Measurements from ENCODE around the gene TES. TPM values are rescaled to one million over a fixed set of nuclear protein-coding genes. Genes with fewer than 3 reads are reported as not detected.

Gene TES
- total and polyA plus RNA-seq, 2 of the 13 experiments (the other 11 are each of a cell fraction or from before 2014, with no cell fraction given): 21.6 to 23.0 TPM

DNA sequence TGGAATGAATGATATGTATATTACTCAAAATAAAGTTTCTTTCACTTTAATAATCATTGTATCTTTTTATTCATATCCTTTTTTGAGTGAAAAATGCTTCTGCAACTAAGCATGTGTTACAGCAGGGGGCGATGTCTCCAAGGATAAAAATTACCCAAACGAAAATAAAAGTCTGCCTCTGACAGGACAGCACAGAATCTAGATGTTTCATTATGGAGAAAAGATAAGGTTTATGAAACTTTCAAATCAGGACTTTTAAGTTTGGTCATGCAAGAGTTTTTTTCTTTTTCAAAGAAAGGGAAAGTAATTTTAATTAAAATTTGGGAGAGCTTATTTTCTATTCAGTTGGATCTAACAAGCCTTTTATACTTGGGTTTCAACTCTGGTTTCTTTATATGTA, 48.4 kb downstream of the TES start (continued):
- TF ChIP-seq ZNF775 (CRISPR knock-in tag; IDR thresholded peaks at IDR 0.05; ENCODE audit: borderline replicate concordance) (no peak), POLR2AphosphoS5 (IDR thresholded peaks at IDR 0.05; ENCODE audit: low read depth, low read length) (no peak), CCAR2 (optimal IDR thresholded peaks at IDR 0.05; ENCODE audit: low read depth, low read length) (no peak), KMT2B (CRISPR knock-in tag; IDR thresholded peaks at IDR 0.05) (no peak), STAG1 (CRISPR knock-in tag; IDR thresholded peaks at IDR 0.05) (peak; percentile 87)

DNA sequence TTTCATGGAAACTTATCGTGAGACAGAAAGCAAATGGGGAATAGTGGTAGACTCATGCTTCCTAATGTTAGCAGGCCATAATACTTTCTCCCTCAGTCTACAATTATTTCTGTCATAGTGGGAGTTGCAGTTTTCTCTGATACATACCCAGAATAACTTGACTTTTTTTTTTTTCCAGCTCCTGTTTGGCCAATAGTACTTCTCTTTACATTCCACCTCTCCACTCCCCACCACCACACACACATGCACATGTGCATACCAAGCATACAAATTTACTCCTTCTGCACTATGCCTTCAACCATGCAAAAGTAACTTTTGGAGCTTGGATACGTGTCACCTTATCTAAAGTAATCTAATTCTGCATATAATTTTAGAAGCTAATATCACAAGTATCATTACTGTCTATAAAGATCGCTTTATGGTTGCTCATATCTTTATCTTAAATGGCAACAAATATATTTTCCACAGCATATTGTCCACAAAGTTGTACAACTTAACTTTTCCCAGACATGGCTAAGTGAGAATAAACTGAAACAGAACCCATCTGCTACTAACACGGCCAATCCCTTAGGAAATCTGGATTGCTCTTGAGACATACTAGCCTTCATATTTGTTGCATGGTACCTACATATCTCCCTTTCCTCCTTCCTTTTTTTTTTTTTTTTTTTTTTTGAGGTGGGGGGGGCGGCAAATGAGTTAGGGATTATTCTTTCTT, 49.0 kb downstream of the TES start:
- DNase-seq (ENCODE audit: low spot score) (no peak), FAIRE-seq (no peak), ATAC-seq (no peak)
- no peaks in the 10 kb centered on the region for H3K27me3 ChIP-seq (ENCODE audit: control insufficient read depth in 1 of 2, insufficient read depth in 2 of 2, low read length in 2 of 2)
- ChIA-PET POLR2A (no interaction called here), CTCF (ENCODE audit: low intra/inter-chr PET ratio, low total read pairs) (interaction anchor here (1.6 to 4.1 kb wide), 2 partner anchors 267 to 330 kb away, joined by 17 to 39 read pairs; partner anchors contain the start of gene CAV1)
- no peaks in the 10 kb centered on the region for H3K4me1 ChIP-seq (ENCODE audit: insufficient read depth, low read length)
- H3K36me3 ChIP-seq (replicated peaks in 1 of 2; ENCODE audit: control insufficient read depth in 1 of 2, insufficient read depth in 2 of 2, low read length in 2 of 2): no peaks in the 10 kb centered on the region
- WGBS (ENCODE audit: low lambda C conversion rate): 63% methylated on average over 5 of the region's 5 CpGs
- no peak overlapping the region for H2AFZ ChIP-seq (ENCODE audit: low read length)
- in situ Hi-C loops (cut with HindIII; ENCODE audit: extremely low pct_ligation_motif_present, low pct_unique_long_range_greater_than_20kb): loop anchor here (5.0 kb wide), 2 partner anchors 268 to 553 kb away; partner anchors contain the start of gene CAV1
- no peaks in the 10 kb centered on the region for H3K9me3 ChIP-seq (ENCODE audit: low read length)
- no peak overlapping the region for H3K9ac ChIP-seq (ENCODE audit: insufficient read depth, low read depth, low read length)
- no peaks in the 10 kb centered on the region for H3K79me2 ChIP-seq (ENCODE audit: insufficient read depth, low read length)
- no peaks in the 10 kb centered on the region for H4K20me1 ChIP-seq (ENCODE audit: insufficient read depth, low read length)
- no peak overlapping the region for H3K4me2 ChIP-seq (ENCODE audit: low read depth, low read length)
- no peak overlapping the region for H3K27ac ChIP-seq (ENCODE audit: extremely low read length, insufficient read depth, low read length)
- intact Hi-C loops (cut with micrococcal nuclease; ENCODE audit: unreplicated experiment): loop anchor here (5.0 kb wide), 1 partner anchor 413 kb away; the partner anchor contains the start of gene MET
- H3K4me3 ChIP-seq (replicated peaks in 1 of 3; ENCODE audit: insufficient read depth in 1 of 3, low read depth in 2 of 3, low read length in 3 of 3): no peak overlapping the region
- BruUV-seq (replicated peaks): no TSS peak
- TF ChIP-seq TGIF2 (CRISPR knock-in tag; IDR thresholded peaks at IDR 0.05) (no peak), PITX1 (CRISPR knock-in tag; IDR thresholded peaks at IDR 0.05) (no peak), ZNF790 (CRISPR knock-in tag; IDR thresholded peaks at IDR 0.05; ENCODE audit: borderline replicate concordance) (no peak), RBAK (CRISPR knock-in tag; IDR thresholded peaks at IDR 0.05) (no peak), ZBTB1 (CRISPR knock-in tag; IDR thresholded peaks at IDR 0.05; ENCODE audit: borderline replicate concordance) (no peak), SETDB1 (CRISPR knock-in tag; IDR thresholded peaks at IDR 0.05; ENCODE audit: borderline replicate concordance) (no peak), NR2C2 (CRISPR knock-in tag; IDR thresholded peaks at IDR 0.05; ENCODE audit: borderline replicate concordance) (no peak), ZNF143 (CRISPR knock-in tag; IDR thresholded peaks at IDR 0.05) (no peak), EEA1 (CRISPR knock-in tag; IDR thresholded peaks at IDR 0.05; ENCODE audit: borderline replicate concordance) (no peak), ZMAT3 (CRISPR knock-in tag; conservative IDR thresholded peaks at IDR 0.05) (no peak), RFXAP (CRISPR knock-in tag; IDR thresholded peaks at IDR 0.05; ENCODE audit: borderline replicate concordance) (no peak)
- TF ChIP-seq, protein P1, sequence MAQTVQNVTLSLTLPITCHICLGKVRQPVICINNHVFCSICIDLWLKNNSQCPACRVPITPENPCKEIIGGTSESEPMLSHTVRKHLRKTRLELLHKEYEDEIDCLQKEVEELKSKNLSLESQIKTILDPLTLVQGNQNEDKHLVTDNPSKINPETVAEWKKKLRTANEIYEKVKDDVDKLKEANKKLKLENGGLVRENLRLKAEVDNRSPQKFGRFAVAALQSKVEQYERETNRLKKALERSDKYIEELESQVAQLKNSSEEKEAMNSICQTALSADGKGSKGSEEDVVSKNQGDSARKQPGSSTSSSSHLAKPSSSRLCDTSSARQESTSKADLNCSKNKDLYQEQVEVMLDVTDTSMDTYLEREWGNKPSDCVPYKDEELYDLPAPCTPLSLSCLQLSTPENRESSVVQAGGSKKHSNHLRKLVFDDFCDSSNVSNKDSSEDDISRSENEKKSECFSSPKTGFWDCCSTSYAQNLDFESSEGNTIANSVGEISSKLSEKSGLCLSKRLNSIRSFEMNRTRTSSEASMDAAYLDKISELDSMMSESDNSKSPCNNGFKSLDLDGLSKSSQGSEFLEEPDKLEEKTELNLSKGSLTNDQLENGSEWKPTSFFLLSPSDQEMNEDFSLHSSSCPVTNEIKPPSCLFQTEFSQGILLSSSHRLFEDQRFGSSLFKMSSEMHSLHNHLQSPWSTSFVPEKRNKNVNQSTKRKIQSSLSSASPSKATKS (CRISPR knock-in tag; IDR thresholded peaks at IDR 0.05): no peak

All from HepG2 (cell line).